ENCODE measurements around the gene ZNF678. TPM values are rescaled to one million over a fixed set of nuclear protein-coding genes. Genes with fewer than 3 reads are reported as not detected.

The ZNF678 gene
- total and polyA plus RNA-seq, 7 donors: 1.2 to 5.0 (median 3.0) TPM

DNA sequence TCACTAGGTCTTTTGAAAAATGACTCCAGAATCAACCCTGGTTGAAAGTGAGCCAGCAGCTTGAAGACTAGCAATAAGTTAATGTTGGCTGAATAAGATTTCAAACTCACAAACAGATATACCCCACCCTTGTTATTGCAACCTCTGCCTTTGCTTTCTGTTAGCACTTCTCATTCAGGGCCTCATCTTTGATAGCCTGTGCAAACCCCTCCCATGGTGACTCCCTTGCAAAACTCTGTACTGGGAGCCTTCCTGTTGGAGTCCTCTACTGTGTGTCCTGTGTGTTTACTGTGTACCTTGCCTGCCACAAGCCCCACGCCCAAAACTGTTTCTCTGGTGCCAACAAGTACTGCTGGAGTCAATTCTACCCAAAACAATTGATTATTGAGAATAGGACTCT is 50.2 kb downstream of the ZNF678 start:
- intact Hi-C loops (cut with DNase I): no loop called here
- peaks cover under 1% of the 10 kb centered on the region for H3K9me3 ChIP-seq

DNA sequence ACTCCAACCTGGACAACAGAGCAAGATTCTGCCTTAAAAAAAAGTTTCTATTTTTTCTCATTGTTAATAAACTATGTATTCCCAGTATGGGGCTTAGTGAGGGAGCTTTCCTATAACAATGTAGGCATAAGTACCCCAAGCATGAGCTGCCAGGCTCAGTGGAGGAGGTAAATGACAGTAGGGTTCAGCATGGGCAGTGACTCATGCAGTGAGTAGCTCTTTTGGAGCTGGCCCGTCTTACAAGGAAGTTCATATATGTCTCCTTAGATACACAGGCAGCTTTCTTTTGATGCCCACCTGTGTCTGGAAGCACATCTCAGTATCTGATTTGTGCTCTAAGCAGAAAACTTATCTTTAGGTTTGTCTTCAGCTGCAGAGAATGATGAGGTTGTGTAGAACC is 57.9 kb downstream of the ZNF678 start:
- Histone ChIP-seq H3K27me3 (ENCODE audit: insufficient read depth in 3 of 3, low read length in 2 of 3) (no peaks in the 10 kb centered on the region), H3K4me1 (no peaks in the 10 kb centered on the region), H3K9me3 (no peaks in the 10 kb centered on the region), H3K27ac (no peak overlapping the region), H3K4me3 (no peak overlapping the region), H3K36me3 (ENCODE audit: insufficient read depth in 1 of 2, low read depth in 1 of 2) (no peaks in the 10 kb centered on the region)
- WGBS, 3 donors: 88 to 99% (median 94%) methylated on average over 1 of the region's 1 CpG
- no peak for DNase-seq
- TF ChIP-seq, protein P1, sequence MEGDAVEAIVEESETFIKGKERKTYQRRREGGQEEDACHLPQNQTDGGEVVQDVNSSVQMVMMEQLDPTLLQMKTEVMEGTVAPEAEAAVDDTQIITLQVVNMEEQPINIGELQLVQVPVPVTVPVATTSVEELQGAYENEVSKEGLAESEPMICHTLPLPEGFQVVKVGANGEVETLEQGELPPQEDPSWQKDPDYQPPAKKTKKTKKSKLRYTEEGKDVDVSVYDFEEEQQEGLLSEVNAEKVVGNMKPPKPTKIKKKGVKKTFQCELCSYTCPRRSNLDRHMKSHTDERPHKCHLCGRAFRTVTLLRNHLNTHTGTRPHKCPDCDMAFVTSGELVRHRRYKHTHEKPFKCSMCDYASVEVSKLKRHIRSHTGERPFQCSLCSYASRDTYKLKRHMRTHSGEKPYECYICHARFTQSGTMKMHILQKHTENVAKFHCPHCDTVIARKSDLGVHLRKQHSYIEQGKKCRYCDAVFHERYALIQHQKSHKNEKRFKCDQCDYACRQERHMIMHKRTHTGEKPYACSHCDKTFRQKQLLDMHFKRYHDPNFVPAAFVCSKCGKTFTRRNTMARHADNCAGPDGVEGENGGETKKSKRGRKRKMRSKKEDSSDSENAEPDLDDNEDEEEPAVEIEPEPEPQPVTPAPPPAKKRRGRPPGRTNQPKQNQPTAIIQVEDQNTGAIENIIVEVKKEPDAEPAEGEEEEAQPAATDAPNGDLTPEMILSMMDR (IDR thresholded peaks at IDR 0.05): no peak
- intact Hi-C loops (cut with DNase I): no loop called here
- ATAC-seq: no peak

More for the DNA sequence above, 50.2 kb downstream of the ZNF678 start:
- H3K27ac ChIP-seq: no peak overlapping the region
- ATAC-seq: no peak
- no peaks in the 10 kb centered on the region for H3K4me1 ChIP-seq
- H3K36me3 ChIP-seq (ENCODE audit: insufficient read depth in 1 of 2, low read depth in 1 of 2): no peaks in the 10 kb centered on the region
- no peak overlapping the region for H3K4me3 ChIP-seq
- no peak for DNase-seq
- H3K27me3 ChIP-seq (ENCODE audit: insufficient read depth in 3 of 3, low read length in 2 of 3): no peaks in the 10 kb centered on the region
- WGBS, 3 donors: 92 to 96% (median 96%) methylated on average over 1 of the region's 1 CpG
- TF ChIP-seq, protein P1 (IDR thresholded peaks at IDR 0.05): no peak

DNA sequence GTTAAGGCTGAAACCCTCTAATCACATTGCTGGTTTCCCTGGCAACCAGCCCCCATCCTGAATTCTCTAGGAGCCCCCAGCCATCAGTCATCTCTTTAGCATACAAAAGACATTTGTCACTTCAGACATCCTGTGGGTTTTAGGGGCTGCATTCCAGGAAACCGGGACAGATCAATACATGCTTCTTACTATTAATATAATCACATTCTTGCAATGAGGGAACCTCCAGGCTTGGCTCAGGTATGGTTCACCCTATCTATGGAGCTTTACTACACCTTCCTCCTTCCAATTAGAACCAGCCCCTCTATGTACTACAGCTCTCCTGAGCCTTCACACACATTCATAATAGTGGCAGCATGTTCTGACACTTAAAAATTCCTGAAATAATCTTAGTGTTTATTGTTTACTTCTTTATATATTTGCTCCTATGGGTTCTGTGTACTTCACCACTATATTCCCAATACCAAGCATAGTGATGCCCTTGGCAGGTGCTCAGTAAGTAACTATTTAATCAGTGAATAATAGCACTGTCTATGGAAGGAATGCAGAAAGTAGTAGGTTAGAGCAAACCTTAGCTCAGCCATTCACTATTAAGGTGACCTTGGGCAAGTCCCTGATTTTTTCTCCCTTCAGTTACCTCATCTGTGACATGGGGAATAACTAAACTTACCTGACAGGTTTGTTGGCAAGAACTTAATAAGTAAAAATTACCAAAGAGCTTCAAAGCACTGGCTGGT is 59.6 kb downstream of the ZNF678 start:
- ATAC-seq (no peak), DNase-seq (no peak)
- Histone ChIP-seq H3K4me1 (no peaks in the 10 kb centered on the region), H3K27ac (no peak overlapping the region), H3K36me3 (ENCODE audit: insufficient read depth in 1 of 2, low read depth in 1 of 2) (no peaks in the 10 kb centered on the region), H3K9me3 (no peaks in the 10 kb centered on the region), H3K4me3 (no peak overlapping the region), H3K27me3 (ENCODE audit: insufficient read depth in 3 of 3, low read length in 2 of 3) (no peaks in the 10 kb centered on the region)
- 88 to 93% (median 91%) methylated on average over 1 of the region's 1 CpG for WGBS, 3 donors
- TF ChIP-seq, protein P1 (IDR thresholded peaks at IDR 0.05): no peak
- intact Hi-C loops (cut with DNase I): no loop called here

DNA sequence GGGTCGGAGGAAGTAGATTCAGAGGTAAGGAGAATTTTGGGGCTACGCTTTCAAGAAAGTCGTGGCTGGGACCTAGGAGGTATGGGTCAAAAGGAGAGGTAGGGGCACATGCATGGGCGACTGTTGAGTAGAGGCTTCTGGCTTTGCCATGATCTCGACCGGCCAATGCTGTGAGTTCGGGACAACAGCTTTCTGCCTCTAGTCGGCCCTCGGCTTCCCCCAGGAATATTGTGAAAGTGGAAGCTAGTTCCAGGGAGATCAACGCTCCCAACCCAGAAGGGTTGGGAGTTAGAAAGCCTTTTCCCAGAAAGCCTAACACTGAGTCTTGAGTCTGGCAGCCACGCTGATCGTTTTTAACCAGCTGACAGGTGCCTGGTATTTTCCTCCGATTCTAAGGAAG is 69.0 kb downstream of the ZNF678 start:
- Histone ChIP-seq H3K4me1 (no peaks in the 10 kb centered on the region), H3K36me3 (ENCODE audit: insufficient read depth in 1 of 2, low read depth in 1 of 2) (no peaks in the 10 kb centered on the region), H3K9me3 (peaks cover 35% of the 10 kb centered on the region), H3K27ac (no peak overlapping the region), H3K4me3 (no peak overlapping the region), H3K27me3 (ENCODE audit: insufficient read depth in 3 of 3, low read length in 2 of 3) (no peaks in the 10 kb centered on the region)
- ATAC-seq (no peak), DNase-seq (no peak)
- WGBS, 3 donors: 89 to 95% (median 94%) methylated on average over 13 of the region's 13 CpGs
- intact Hi-C loops (cut with DNase I): no loop called here
- TF ChIP-seq, protein P1 (IDR thresholded peaks at IDR 0.05): no peak

DNA sequence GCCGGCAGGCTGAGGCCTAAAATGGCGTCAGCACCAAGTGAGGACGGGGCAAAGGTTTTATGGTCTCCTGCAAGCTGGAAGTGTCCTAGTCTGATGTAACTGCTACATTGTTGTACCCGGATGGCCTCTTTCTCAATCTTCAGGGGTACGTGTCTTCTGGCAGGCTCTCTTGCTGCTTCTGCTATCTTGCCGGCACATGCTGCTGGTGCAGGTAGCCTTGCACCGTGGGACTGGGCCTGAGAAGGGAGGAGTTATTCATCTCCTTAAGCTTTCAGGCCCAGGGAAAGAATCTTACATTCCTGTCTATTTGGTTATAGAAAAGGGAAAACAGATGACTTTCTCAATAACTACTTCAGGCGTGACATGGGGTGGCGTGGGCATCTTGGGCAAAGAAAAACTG is 72.2 kb downstream of the ZNF678 start:
- Histone ChIP-seq H3K4me3 (no peak overlapping the region), H3K9me3 (peaks cover 50% of the 10 kb centered on the region), H3K27me3 (ENCODE audit: insufficient read depth in 3 of 3, low read length in 2 of 3) (no peaks in the 10 kb centered on the region), H3K27ac (no peak overlapping the region), H3K4me1 (no peaks in the 10 kb centered on the region), H3K36me3 (ENCODE audit: insufficient read depth in 1 of 2, low read depth in 1 of 2) (no peaks in the 10 kb centered on the region)
- WGBS, 3 donors: 97 to 100% (median 98%) methylated on average over 8 to 9 of the region's 9 CpGs
- ATAC-seq (no peak), DNase-seq (no peak)
- TF ChIP-seq, protein P1 (IDR thresholded peaks at IDR 0.05): no peak
- intact Hi-C loops (cut with DNase I): no loop called here
